GM12872 (cell line): ENCODE results near the gene ASPRV1.

Source experiments
- TF ChIP-seq, protein P1 (sequence below): IDR thresholded peaks from 3 replicates; pipeline ENCODE4 v1.5.1; 2011; ENCODE audit warnings: low read depth, mild to moderate bottlenecking, low read length, moderate library complexity; ENCODE audit not compliant: insufficient read depth

ASPRV1 gene

DNA sequence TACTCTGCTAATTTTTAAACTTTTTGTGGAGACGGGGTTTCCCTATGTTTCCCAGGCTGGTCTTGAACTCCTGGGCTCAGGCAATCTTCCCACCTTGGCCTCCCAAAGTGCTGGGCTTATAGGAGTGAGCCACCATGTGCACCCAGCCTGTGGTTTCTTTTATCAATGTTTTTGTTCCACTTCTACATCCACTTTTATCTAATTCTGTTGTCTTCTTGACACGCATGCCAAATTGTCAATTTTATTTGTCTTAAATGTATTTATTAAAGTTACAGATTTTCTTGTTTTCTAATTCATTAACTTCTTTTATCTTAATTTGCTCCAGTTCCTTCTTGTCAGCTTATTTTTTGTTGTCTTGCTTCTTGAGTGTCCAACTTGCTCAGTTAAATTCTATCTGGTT lies 43.8 kb upstream of the ASPRV1 start:
- TF ChIP-seq, protein P1, sequence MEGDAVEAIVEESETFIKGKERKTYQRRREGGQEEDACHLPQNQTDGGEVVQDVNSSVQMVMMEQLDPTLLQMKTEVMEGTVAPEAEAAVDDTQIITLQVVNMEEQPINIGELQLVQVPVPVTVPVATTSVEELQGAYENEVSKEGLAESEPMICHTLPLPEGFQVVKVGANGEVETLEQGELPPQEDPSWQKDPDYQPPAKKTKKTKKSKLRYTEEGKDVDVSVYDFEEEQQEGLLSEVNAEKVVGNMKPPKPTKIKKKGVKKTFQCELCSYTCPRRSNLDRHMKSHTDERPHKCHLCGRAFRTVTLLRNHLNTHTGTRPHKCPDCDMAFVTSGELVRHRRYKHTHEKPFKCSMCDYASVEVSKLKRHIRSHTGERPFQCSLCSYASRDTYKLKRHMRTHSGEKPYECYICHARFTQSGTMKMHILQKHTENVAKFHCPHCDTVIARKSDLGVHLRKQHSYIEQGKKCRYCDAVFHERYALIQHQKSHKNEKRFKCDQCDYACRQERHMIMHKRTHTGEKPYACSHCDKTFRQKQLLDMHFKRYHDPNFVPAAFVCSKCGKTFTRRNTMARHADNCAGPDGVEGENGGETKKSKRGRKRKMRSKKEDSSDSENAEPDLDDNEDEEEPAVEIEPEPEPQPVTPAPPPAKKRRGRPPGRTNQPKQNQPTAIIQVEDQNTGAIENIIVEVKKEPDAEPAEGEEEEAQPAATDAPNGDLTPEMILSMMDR, result no peak

DNA sequence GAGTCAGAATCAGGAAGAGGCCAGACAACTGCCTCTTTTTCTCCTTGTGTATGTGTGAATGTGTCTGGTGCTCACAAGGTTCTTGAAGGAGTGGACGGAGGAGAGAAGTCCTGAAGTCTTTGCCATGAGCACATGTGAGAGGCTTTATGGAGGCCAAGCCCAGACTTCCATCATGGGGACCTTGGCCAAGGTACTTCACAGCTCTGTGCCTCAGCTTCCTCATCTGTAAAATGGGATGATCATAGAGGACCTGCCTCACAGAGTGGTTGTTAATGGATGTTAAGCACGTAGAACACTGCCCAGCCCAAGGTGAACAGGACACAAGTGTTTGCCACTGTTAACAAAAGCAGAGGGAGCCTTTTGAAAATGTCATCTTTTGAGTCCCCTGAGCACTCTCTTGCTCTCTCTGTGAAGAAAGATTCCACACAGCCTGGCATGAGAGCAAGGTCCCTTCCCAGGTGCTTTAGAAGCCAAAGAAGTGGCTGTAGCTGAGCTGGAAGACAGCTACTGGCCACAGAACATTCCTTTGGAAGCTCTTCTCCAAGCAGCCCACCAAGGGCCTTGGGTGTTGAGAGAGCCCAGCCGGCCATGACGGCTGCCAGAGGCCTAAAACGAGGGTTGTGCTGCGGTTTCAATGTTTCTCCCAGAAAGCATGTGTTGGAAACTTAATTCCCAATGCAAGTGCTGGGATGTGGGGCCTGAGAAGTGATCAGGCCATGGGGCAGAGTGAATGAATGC lies 41.8 kb upstream of the ASPRV1 start:
- TF ChIP-seq, protein P1, result no peak

DNA sequence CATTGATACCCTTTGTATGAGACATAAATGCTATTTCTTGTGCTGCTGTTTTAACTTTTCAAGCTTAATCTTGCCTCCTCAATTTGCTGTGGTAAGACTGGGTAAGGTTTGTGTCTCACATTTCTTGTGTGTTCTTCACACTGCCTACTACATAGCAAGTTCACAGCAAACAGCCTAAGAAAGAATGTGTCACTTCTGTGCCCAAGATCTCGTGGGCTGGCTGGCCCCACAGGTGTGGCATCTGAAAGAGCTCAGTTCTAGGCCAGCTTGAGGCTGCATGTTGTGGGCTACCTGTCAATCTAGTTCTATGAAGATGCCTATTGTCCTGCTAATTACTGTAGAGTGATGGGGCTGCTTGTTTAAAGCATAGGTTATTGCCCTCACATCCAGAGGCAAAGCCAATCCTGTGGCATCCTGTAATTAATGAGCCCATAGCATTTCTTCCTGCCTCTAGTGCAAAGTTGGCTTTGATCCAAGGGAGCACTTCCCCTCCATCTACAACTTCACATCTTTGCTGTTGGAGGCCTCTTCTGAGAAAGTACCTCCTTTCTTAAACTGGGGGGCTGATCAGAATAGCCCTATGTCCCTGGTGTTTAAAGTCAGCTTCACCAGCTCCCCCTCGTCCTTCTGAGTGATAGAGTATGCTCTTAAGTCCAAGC lies 40.9 kb upstream of the ASPRV1 start:
- TF ChIP-seq, protein P1, result no peak

DNA sequence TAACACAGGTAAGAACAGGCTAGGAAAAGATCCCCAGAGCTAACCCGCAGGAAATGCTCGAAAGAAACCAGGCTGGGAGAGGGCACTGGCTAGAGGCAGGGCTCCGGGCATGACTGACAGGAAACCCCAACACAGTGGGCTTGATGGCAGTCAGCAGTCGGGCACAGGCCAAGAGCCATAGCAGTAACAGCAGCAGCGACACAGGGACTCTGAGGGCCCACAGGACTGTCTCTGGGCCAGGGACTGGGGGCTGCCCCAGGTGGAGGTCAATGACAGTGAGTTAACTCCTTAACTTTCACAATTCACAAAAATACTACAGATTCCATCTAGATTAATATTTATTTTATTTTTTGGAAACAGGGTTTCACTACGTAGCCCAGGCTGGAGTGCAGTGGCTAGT lies 37.3 kb upstream of the ASPRV1 start:
- TF ChIP-seq, protein P1, result no peak

DNA sequence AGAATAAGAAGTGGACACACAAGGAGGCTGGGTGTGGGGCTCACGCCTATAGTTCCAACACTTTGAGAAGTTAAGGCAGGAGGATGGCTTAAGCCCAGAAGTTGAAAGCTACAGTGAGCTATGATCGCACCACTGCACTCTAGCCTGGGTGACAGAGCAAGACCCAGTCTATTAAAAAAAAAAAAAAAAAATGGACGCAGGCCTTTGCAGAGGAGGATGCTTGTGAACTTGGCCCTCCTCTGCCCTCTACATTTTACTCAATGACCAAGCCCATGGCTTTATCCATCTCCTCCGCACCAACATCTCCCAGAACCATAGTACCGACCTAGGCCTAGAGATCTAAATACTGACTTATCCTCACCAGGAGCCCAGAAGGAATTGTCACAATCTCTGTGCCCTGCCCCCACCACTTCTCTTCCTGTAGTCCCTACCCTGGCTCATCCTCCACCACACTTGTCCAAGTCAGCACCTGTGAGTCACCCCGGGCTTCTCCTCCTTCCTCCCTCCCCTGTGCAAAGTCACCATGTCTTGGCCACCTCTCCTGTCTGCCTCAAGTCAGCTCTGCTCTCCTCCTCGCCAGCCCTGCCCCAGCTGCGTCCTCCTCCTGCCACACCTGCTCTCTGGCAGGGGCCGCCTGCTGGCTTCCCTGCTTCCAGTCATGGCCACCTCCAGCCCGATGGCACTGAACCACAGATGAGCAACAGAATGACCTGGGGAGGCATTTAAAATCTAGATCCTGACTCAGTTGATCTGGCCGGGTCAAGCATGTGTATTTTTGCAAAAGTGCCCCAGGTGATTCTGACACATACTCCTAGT lies 35.8 kb upstream of the ASPRV1 start:
- TF ChIP-seq, protein P1, result no peak

DNA sequence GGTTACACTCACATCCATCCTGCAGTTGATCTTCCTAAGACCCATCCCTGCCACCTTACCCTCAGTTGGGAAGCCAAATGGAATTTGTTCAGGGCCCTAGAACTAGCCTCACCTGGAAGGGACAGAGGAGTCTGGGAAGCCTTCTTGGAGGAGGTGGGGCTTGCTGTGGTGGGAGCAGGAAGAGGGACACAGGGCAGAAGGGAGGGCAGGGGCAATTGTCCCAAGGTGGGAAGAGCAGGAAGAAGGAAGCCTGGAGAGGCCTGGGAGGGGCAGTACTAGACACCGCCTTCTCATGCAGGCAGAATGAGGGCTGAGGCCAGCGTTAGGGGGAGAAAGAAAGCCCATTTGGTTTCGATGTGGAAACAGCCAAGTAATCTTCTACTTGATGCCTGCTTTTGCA lies 34.1 kb upstream of the ASPRV1 start:
- TF ChIP-seq, protein P1, result no peak

DNA sequence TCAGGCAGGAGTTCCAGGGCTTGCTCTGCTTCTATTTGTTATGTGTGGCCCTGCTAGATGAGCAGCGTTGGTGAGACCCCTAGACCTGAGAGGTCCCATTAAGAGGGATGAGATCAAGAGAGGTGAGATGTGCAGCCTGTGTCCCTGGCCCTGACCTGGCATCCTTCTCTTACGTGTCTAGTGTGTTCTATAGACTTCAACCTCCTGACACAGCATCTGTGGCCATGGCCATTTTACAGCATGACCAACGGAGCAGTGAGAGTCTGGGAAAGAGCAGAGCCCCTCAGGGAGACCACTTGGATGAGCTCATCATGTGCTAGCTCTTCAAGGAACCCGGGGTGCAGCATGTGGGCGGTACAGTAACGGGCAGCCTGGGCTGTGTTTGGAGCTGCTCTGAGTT lies 32.7 kb upstream of the ASPRV1 start:
- TF ChIP-seq, protein P1, result no peak
